Measurements from ENCODE around the gene FOSL1.

GRCh38 chr11:65932558-65932919, 32.4 kb upstream of the FOSL1 start:
- TF ChIP-seq CTCF (conservative IDR thresholded peaks at IDR 0.05) (no peak), ZFX (IDR thresholded peaks at IDR 0.05) (no peak)

Data from C4-2B (cell line).